Esophagus muscularis mucosa (tissue), 3 donors: ENCODE data around the gene MAP3K14.

Experiments used
- CTCF ChIP-seq, 3 experiments: fragments of 200-600 bp in 2 of 3; fragments of 450-650 bp in 1 of 3; sonication (generic) in 2 of 3; IDR thresholded peaks; one replicate each; pipeline ENCODE4 v1.5.1; 2017 to 2019; ENCODE audit warnings: antibody characterized with exemption in 3 of 3, mild to moderate bottlenecking in 2 of 3, moderate library complexity in 1 of 3
- EP300 ChIP-seq: sonication (generic); formaldehyde crosslinking; IDR thresholded peaks from one replicate; pipeline ENCODE4 v1.6.1; 2017; ENCODE audit warnings: antibody characterized with exemption

GRCh38 chr17:45264988-45265387 is 51.8 kb downstream of the MAP3K14 start:
- TF ChIP-seq CTCF (IDR thresholded peaks at IDR 0.05) = no peak
- TF ChIP-seq EP300 = no peak
